Activated CD4-positive, CD25-positive, alpha-beta regulatory T cell treated with anti-CD3 and anti-CD28 coated beads, Interleukin-2, amount 50 U/mL, for 24 hours (primary cell): ENCODE measurements around the gene SLC1A5.
"Not testable (repeated sequence)": the region's sequence is repeated elsewhere in the genome, so short reads cannot be mapped to it uniquely, and the experiment has no call there.

Source experiments
- ATAC-seq, 2 donors: fragments of 150-1000 bp; cut with Tn5 transposase; one replicate each; pipeline ENCODE4 v1.10.0; 2021; ENCODE audit warnings: mild to moderate bottlenecking in 1 of 2, moderate library complexity in 1 of 2

Gene SLC1A5

DNA sequence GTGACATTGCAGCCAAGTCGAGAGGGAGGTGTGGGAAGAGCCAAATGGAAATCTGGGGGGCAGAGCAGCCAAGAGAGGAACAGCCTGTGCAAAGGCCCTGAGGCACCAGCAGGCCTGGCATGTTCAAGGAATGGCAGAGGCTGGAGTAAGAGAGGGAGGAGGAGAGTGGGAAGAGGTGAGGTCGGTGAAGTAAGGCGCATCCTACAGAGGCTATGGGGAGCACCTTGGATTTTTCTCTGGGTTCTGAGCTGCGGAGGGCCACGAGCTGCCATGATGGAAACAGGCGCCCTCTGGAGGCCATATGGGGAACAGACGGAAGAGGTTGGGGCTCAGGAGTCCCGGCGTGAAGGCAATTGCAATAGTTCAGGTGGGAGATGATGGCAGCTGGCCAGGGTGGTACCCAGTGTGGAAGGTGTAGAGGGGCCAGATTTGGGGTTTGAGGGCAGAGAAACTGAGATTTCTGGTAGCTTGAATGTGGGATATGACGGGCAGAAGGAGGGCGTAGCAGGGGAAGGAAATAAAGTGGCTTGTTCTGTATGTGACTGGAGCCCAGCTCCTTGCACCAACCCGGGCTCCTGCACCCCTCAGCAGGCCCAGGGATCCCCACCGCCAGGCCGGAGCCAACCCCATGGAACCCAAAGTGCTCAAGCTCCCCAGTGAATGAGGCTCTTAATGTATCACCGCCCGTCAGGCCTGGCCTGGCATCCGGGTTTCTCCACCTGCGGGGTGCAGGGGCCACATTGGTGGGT, 21.7 kb downstream of the SLC1A5 start:
- ATAC-seq: peak; percentile 74 to 86

DNA sequence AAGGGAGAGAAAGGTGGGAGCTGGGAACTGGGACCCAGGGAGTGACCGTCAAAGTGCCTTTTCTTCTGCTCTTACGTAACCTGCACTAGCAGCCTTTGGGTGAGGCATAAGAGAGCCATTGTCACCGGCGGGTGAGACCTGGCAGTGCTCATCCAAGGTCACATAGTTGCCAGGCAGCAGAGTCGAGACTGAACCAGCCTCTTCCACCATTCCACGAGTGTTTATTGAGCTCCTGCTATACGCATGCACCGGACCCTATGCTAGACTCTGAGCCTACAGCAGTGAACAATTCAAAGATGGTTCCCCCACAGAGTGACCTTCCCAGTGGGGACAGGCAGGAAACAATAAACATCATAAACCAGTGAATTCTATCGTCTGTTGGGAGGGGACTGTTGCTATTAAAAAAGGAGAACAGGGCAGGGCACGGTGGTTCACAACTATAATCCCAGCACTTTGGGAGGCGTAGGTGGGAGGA, 23.5 kb downstream of the SLC1A5 start:
- no peak for ATAC-seq

DNA sequence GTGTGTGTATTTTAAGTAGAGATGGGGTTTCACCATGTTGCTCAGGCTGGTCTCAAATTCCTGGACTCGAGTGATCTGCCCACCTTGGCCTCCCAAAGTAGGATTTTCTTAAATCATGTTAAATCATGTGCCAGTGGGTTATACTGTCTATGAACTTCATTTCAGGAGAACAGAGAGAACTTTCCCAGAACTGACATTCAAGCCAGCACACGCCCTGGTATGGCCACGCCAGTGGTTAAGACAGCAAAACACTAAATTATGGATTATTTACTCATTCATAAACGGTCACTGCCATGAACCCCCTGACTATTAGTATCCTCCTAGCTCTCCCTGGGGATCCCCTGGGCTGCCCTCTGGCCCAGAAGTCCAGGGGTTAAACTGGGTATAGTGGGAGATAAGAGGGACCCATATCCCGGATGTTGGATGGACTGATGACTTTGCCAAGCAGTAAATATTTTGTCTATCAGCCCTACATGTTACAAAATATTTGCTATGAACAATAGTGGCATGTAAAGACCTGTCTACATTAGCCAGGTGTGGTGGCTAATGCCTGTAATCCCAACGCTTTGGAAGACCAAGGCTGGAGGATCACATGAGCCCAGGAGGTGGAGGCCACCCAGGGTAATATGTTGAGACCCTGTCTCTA, 26.0 kb downstream of the SLC1A5 start:
- no peak for ATAC-seq

DNA sequence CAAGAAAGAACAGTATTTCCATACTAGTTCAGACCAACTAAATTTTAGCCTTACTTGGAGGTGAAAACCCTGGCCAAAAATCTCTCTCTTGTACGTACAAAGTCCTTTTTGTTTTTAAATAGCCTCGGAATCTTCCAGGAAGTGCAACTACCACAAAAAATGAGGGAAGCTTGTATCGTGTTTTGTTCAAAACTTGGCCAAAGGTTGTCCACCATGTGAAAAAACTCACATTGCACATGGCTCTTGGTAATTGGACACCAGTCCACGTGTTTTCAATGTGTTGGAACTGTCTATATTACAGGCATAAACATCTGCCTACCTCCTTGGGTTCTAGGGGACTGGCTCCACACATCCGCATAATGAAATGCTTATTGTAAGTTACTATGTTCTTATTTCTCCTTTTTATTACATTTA, 27.0 kb downstream of the SLC1A5 start:
- no peak for ATAC-seq

DNA sequence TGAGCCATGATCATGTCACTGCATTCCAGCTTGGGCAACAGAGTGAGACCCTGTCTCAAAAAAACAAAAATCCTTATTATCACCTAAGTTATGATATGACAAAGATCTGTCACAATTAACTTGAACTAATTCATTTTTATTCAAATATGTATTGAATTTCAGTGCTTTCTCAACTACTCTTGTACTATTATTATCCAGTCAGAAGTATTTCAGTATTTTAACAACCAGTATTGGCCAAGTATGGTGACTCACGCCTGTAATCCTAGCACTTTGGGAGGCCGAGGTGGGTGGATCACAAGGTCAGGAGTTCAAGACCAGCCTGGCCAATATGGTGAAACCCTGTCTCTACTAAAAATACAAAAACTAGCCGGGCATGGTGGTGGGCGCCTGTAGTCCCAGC, 27.5 kb downstream of the SLC1A5 start:
- not testable (repeated sequence) for ATAC-seq

DNA sequence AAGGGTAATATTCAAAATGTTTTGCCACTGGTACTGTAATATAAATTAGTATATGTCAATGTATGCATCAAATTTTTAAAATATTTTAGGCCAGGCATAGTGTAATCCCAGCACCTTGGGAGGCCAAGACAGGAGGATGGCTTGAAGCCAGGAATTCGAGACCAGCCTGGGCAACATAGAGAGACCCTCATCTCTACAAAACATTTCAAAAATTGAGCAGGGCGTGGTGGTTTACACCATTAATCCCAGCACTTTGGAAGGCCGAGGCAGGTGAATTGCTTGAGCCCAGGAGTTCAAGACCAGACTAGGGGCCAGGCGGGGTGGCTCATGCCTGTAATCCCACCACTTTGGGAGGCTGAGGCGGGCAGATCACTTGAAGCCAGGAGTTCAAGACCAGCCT, 28.0 kb downstream of the SLC1A5 start:
- ATAC-seq: no peak

DNA sequence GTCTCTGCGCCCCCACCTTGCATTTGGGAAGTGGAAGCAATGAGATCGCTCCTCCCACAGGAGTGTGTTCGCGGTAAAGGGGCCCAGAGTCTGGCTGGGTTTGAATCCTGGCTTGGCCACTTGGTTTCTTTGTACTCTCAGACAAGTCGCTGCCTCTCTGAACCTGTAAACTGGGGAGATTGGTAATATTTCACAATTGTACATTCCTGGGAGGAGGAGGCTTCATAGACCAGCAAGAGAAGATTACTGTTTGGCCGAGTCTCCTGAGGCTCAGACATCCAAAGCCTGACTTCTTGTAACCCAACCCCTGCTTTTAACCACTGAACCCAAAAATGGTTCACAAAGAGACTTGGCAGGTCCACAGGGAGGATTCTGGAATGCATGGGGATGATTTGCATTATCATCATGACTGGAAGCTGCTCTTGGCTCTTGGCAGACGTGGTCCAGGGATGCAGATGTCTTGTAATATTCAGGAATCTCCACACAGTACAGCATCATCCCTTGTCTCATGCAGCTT, 28.5 kb downstream of the SLC1A5 start:
- no peak for ATAC-seq

DNA sequence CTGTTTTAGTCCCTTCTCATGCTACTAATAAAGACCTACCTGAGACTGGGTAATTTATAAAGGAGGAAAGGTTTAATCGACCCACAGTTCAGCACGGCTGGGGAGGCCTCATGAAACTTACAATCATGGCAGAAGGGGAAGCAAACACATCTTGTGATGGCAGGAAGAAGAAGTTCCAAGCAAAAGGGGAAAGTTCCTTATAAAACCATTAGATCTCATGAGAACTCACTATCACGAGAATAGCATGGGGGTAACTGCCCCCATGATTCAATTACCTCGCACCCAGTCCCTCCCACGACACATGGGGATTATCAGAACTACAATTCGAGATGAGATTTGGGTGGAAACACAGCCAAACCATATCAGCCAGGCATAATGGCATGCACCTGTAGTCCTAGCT, 29.2 kb downstream of the SLC1A5 start:
- ATAC-seq: no peak

DNA sequence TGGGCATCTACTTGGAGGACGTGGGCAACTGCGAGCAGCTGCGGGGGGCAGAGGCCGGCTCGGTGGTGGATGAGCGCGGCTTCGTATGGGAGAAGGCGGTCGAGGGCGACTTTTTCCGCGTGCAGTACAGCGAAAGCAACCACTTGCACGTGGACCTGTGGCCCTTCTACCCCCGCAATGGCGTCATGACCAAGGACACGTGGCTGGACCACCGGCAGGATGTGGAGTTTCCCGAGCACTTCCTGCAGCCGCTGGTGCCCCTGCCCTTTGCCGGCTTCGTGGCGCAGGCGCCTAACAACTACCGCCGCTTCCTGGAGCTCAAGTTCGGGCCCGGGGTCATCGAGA, 31.9 kb downstream of the SLC1A5 start:
- ATAC-seq: no peak

DNA sequence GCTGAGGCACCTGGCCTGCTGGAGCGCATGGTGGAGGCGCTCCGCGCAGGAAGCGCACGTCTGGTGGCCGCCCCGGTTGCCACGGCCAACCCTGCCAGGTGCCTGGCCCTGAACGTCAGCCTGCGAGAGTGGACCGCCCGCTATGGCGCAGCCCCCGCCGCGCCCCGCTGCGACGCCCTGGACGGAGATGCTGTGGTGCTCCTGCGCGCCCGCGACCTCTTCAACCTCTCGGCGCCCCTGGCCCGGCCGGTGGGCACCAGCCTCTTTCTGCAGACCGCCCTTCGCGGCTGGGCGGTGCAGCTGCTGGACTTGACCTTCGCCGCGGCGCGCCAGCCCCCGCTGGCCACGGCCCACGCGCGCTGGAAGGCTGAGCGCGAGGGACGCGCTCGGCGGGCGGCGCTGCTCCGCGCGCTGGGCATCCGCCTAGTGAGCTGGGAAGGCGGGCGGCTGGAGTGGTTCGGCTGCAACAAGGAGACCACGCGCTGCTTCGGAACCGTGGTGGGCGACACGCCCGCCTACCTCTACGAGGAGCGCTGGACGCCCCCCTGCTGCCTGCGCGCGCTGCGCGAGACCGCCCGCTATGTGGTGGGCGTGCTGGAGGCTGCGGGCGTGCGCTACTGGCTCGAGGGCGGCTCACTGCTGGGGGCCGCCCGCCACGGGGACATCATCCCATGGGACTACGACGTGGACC, 32.4 kb downstream of the SLC1A5 start:
- ATAC-seq: no peak

DNA sequence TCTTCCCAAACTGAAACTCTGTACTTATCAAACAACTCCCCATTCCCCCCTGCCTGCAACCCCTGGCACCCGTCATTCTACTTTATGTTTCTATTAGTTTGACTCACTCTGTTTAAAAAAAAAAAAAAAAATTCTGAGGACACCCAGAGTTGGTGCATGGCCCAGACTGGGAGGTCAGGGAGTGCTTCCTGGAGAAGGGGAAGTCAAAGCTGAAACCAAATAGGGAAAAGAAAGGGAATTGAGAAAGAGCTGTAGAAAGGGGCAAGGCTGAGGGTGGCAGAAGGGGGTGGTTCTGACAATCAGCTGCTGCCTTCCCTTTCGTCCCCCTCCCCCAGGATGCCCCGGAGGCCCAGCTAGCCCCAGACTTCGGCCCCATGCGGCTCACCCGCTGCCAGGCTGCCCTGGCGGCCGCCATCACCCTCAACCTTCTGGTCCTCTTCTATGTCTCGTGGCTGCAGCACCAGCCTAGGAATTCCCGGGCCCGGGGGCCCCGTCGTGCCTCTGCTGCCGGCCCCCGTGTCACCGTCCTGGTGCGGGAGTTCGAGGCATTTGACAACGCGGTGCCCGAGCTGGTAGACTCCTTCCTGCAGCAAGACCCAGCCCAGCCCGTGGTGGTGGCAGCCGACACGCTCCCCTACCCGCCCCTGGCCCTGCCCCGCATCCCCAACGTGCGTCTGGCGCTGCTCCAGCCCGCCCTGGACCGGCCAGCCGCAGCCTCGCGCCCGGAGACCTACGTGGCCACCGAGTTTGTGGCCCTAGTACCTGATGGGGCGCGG, 33.1 kb downstream of the SLC1A5 start:
- no peak for ATAC-seq

DNA sequence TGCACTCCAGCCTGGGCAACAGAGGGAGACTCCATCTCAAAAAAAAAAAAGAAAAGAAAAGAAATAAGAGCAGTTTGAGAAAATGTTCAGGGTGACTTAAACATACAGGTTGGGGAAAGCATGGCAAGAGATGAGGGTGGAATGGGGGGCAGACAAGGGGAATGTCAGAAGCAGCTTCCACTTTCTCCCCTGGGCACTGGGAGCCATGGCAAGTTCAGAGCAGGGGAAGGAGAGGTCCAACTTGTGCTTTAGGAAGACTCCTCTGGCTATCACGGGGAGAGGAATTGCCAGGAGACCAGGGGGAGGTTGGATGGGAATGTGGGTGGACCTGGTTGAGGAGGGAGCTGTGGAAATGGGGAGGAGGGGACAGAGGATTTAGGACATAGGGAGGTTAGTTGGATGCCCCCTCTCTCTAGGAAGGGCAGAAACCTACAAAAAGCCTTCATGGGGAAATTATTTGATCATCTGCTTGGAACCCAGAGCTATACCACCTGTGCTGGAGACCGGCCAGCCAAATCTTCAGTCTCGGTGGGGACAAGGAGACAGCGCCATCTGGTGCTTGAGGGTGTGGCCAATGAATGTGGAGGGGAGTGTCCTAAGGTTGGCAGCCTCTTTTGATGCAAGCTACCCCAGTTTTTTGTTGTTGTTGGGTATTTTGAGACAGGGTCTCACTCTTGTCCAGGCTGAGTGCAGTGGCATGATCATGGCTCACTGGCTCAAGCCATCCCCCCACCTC, 34.8 kb downstream of the SLC1A5 start:
- ATAC-seq: peak; percentile 70 to 82

DNA sequence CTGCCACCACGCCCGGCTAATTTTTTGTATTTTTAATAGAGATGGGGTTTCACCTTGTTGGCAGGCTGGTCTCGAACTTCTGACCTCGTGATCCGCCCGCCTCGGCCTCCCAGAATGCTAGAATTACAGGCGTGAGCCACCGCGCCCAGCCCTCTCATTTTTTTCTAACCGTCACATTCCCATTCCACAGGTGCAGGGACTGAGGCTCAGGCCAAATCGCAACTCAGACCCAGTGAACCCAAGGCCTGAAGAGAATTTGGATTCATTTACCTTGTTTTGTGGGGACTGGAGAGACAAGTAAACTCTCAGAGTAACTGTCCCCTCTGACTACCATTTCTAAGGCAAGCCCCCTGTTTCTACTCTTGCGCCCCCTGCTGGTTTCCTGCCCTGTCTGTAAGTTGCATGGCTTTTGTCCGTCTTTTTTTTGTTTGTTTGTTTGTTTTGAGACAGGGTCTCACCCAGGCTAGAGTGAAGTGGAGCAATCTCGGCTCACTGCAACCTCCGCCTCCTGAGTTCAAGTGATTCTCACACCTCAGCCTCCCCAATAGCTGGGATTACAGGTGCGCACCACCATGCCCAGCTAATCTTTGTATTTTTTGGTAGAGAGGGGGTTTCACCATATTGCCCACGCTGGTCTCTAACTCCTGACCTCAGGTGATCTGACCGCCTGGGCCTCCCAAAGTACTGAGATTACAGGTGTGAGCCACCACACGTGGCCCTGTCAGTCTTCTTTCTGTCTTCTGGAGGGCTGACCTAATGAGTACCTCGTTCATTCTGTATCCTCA, 39.9 kb downstream of the SLC1A5 start:
- ATAC-seq: no peak

DNA sequence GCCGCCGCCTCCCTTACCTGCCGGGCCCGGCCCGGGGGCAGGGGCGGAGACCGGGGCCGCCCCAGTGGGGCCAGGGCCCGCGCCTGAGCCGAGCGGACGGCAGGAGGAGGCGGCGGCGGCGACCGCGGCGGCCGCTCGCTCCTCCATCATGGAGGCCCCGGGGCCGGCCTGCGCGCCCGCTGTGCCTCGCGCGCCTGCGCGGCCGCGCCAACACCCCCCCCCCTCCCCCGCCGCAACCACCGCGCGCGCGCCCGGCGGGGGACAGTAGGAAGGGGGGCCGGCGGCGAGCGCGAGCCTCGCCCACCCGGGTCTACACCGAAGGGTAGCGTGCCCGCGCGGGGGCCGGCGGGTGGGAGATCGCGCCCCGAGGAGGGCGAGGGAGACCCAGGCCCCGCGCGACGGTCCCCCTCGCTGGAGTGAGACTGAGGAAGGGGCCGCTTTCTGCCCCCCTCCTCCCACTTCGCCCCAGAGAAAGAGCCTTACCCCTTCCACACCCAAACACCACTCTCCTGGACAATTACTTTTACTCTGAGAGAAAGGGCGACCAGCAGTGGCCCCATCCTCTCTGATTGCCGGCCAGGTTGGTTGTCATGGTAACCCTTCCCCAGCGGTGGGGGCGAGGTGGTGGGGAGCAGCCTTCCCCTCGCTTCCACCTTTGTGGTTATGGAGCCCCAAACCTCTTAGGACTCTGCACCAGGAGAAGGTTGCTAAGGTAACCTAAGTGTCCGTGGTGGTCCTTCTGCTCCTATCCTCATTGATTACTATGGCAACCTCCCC, 41.9 kb downstream of the SLC1A5 start, which contains the start of gene STRN4:
Gene STRN4 (minus strand): TSS at position 170 of the 777 bp plus-strand sequence. CDS start 20 bp downstream, at position 150.
- peak; percentile 65 to 72 for ATAC-seq

DNA sequence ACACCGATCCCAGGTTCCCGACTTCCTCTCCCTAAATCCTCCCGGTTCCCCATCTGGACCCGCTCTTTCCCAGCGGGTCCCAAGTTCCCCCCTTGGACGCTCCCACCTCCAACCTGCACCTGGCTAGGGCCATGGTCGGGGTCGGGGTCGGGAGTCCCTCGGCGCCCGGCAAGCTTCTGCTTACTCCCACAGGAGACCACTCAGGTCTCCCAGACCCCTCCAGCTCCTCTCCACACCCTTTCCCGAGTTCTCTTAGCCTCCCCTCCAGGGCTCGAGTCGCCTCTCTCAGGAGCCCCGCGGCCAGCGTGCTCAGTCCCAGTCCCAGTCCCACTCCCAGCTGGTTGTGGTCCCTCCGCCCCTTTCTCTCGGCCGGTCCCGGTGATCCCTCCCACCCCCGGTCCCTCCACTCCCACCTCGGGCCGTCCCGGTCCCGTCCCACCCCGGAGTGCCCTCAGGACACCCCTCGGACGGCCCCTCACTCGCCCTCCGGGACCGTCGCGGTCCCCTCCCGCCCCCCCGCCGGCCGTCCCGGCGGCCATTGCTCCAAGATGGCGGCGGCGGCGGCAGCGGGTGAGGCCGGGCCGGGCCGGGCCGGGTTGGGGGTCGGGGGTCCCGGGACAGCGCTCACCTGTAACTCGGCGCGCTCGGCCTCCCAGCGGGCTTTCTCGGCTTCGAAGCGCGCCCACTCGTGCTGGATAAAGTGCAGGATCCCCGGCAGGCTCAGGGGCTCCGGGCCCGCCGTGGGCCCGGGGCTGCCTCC, 42.7 kb downstream of the SLC1A5 start, which contains the start of gene FKRP:
Gene FKRP (plus strand): TSS at position 537 of the 760 bp plus-strand sequence. CDS start 9,394 bp downstream, outside the sequence.
- peak; percentile 58 to 59 for ATAC-seq

DNA sequence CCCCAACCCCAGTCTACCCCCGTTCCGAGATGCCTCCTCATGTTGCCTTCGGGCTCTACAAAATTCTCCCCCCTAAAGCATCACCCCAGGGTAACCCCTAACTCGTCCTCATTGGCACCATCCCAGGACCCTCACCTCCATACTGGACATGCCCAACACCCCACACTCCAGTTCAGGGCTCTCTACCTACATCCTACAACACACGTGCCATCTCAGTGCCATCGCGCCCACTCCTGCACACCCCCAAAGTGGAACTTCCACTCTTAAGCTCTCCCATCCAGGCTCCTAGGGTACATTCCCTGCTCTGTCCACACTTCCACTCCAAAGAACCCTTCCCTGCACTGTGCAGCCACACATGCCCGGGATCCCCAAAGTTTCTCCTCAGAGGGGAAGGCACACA, 43.4 kb downstream of the SLC1A5 start:
- no peak for ATAC-seq

DNA sequence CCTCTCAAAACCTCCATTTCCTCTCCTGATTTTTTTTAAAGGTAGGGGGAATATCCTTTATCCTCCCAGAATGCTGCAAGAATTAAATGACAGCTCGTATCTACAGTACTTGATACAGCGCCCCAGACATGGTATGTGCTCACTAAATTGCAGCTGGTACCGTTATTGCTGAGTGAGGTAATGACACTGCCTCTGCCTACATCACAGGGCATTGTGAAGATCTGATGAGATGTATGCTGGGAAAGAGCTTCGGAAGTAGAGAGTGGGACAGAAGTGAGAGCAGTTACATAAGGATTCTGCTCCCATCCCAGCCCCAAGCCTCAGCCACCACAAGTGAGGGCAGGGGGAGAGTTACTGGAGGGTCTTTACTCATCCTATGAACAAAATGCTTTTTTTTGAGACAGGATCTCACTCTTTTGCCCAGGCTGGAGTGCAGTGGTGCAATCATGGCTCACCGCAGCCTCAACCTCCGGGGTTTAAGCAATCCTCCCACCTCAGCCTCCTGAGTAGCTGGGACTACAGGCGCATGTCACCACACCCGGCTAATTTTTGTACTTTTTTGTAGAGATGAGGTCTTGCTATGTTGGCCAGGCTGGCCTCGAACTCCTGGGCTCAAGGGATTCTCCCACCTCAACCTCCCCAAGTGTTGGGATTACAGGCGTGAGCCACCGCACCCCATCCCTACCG, 44.2 kb downstream of the SLC1A5 start:
- ATAC-seq: no peak

DNA sequence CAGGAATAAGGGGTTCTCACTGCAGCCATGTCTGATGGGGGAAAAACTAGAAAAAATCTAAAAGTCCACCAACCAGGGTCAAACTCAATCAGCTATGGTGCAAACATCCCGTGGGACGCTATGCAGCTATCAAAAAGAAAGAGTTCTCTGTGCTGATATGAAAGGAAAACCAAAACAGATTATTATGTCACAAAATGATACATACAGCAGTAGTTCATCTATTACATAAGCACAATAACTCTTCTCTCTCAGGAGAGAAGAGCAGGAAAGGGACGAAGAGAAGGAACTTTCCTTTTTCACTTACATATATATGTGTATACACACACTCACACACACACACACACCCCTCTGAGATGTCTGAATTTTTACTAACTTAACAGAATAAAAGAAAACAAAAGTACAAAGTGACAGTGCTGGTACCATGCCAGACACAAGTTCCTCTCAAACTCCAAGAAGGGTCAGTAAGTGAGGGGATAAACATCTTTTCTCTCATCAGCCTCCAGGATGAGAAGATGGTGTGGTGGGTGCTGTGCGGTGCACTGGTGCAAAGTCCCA, 45.4 kb downstream of the SLC1A5 start:
- ATAC-seq: no peak
